ENCODE results near the gene PIM2.

The PIM2 gene

DNA sequence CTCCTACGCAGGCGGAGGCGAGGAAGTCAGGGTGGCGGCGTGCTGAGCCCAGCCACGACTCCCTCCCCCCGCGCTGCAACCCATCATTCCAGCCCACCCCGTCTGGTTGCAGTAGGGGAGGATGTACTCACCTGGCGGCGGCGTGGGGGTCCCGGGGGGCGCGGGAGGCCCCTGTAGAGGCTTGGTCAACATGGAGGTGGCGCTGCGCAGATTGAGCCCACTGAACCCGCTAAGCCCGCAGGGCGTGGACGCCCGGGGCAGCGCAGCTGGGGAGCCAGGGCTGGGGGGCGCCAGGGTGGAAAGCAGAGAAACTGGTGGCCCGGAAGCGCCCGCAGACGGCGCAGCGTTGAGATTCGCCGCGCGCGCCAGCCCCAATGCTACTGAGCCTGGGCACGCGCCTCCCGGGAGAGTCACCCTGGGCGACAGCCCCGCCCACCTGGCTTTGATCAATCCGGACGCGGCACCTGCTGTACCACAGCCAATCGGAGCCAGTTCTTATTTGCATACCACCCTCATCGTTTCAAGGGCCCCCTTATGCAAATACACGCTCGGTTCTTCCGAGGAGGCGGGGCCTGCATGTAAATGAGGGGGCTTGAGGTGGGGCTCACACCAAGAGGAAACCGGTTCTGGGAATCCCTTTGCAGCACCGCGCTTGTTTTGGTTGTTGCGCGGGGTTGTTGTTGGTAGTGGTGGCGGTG, at the start of gene PIM2:
TSS of gene PIM2 (minus strand) at position 382 of the 698 bp plus-strand sequence. CDS start at position 192, 190 bp downstream.
- DNase-seq = peak; percentile 86

- no peak for DNase-seq
Measured at GRCh38 chrX:48968377-48968776, 49.6 kb upstream of the PIM2 start.

GRCh38 chrX:48966796-48967579, 48.2 kb upstream of the PIM2 start:
- no peak for DNase-seq

- DNase-seq = no peak
Measured at GRCh38 chrX:48965959-48966358, 47.1 kb upstream of the PIM2 start.

DNA sequence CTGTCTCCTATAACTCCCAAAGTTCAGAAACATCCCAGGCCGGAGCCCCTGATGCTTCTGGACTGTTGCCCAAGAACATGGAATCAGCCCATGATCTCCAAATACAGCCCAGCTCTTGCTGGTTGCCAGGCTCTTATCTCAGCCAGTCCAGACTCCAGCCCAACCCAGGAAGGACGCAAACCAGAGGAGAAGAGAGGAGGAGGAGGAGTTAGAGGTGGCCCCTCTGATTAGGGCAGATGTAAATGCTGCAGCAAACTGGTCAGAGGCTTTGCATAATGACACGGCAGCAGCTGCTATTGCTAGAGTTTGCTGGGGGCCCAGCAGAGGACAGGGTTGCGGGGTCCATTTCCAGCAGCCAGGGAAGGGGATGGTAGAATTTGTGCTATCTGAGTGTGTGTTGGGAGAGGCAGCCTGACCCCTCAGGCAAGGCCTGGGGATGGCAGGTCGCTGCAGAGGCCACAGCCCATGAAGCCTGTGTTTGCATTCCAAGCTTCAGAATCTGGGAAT, 42.8 kb upstream of the PIM2 start:
- no peak for DNase-seq

- DNase-seq = no peak
Measured at GRCh38 chrX:48960291-48960690, 41.5 kb upstream of the PIM2 start.

DNA sequence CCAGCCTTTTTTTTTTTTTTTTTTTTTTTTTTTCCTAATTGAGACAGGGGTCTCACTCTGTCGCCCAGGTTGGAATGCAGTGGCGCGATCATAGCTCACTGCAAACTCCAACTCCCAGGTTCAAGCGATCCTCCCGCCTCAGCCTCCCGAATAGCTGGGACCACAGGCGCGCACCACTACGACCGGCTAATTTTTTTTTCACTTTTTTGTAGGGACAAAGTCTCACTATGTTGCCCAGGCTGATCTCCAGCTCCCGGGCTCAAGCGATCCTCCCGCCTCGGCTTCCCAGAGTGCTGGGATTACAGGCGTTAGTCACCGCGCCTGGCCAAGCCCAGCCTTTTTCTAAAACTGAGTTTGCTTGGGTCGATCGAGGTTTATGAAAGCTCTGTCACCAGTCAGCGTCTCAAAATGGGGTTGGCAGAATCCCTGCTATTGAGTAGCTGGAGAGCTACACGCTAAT, 39.8 kb upstream of the PIM2 start:
- no peak for DNase-seq

- peak; percentile 93 for DNase-seq
Measured at GRCh38 chrX:48957827-48958634, 39.2 kb upstream of the PIM2 start.

DNA sequence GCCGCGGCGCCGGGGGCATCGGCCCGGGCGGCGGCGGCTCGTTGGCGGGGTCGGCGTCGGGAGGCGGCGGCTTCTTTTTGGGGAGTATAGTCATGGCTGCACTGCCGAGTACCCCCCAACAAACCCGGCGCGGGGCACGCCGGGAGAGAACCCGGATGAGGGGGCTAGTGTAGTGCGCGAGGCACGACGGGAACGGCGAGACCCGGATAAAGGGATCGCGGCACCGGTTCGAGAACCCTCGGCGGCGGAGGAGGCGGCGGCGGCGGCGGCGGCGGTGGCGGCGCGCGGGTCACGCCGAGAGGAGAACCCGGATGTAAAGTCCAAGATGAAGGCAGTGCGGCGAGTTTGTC, 38.6 kb upstream of the PIM2 start, which contains the start of gene OTUD5:
TSS of gene OTUD5 (minus strand) at position 131 of the 350 bp plus-strand sequence. CDS start at position 94, 37 bp downstream.
- DNase-seq = peak; percentile 67

- DNase-seq = no peak
Measured at GRCh38 chrX:48956728-48957414, 38.0 kb upstream of the PIM2 start.

- DNase-seq = no peak
Measured at GRCh38 chrX:48948589-48948988, 29.8 kb upstream of the PIM2 start.

- peak; percentile 24 for DNase-seq
Measured at GRCh38 chrX:48945517-48946348, 26.9 kb upstream of the PIM2 start.

DNA sequence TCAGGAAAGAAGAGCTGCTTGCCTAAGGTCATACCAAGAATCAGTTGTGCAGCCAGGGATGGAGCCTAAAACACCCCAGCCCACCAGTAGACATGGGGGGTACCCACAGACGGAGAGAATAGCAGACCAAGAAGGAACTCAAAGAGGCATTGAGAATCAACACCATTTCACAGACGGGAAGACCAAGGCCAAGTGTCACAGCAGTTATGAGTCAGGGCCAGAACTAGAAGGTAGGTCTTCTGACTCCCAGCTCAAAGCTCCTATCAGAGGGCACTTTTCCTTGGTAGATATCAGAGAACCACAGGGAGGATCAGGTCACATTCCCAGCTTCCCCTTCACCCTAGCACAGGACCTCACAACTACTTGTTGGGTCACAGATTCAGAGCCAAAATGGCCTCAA, 24.1 kb upstream of the PIM2 start:
- no peak for DNase-seq

- DNase-seq = peak; percentile 32
Measured at GRCh38 chrX:48940404-48940955, 21.7 kb upstream of the PIM2 start.

DNA sequence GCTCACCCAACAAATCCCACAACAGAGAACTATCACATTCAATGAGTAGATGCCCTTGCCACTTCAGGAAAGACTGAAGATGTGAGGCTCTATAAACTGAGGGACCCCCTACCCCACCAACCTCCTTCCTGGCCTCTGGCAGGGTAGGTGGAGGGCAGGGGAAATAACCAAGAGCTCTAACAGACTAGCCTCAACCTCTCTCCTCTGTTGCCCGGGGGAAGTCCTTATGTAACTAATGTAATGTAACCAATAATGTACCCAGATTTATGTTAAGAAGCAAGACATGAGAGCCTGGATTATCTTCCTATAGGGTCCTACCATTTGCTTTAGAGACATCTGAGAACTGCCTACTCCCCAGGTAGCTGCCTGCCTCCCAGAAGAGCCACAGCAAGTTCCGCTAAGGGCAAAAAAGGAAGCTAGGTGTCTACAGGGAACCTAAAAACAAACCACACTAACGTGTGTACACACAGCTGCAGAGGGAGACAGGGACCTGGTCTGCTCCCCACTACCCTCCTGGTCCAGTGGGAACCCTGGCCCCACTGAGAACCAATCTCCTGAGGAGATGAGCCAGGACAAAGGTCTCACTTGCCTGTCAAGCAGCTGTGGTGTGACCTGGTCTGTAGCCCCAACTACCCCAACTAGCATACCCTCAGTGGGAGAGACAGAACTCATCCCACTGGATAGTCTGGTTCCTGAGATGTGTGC, 20.9 kb upstream of the PIM2 start:
- no peak for DNase-seq

- peak; percentile 21 for DNase-seq
Measured at GRCh38 chrX:48938721-48939425, 20.0 kb upstream of the PIM2 start.

DNA sequence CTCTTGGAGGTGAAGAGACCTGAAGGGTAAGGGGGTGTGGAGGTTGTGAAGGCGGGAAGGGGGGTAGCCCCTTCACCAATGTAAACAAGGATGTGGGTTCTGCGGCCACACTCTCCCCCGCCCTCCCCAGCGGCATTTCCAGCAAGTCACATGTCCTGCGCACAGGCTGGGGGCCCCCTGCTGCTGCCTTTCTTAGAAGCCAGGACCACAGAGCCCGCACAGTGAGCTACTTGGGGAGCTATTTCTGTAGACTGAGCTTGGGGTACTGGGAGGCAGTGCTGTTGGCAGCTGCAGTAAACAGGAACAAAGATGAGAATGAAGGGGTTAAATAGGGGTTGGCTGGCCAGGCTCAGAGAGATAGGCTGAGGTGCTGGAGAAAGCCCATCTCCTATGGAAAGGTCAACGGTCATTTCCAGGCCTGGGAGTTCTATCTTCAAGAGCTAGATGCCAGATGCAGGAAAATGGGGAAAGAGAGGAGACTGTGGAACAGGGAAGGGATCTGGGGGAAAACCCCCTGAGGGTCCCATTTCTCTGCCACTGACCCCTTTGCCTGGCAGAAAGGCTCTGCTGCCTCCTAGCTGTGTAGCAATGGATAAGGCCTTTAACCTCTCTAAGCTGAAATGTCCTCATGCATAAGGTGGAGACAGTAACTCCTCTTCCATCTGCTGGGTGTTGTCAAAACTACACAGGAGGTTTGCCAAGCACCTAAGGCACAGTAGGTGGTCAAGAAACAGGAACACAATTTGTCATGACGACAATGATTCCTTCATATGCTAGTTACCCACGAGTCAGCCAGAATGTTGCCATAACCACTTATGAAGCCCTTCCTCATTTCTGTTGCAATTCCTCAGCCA, 18.5 kb upstream of the PIM2 start:
- peak; percentile 80 for DNase-seq

DNA sequence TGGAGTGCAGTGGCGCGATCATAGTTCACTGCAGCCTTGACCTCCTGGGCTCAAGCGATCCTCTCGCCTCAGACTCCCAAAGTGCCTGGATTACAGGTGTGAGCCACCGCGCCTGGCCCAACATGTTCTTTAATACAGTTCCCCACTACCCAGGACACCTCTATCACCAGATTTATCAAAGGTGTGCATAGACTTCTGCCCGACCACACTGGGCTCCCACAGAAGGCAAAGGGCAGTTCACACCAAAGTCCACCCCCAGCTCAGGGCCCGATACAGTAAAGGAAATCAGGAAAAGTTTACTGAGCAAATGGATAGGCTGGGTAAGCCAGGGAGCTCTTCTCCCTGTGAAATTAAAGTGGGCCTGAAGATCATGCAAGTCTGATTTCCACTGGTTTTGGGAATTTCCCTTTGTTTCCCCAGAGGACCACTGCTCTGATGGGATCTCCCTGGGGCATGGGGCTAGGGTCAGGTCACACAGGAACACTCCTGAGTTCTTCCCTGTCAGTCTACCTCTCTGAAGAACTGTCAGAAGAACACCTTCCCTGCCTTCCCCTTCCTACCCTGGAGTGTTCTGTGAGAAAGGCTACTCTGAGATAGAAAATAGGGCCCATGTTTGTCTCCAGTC, 17.7 kb upstream of the PIM2 start:
- no peak for DNase-seq

DNA sequence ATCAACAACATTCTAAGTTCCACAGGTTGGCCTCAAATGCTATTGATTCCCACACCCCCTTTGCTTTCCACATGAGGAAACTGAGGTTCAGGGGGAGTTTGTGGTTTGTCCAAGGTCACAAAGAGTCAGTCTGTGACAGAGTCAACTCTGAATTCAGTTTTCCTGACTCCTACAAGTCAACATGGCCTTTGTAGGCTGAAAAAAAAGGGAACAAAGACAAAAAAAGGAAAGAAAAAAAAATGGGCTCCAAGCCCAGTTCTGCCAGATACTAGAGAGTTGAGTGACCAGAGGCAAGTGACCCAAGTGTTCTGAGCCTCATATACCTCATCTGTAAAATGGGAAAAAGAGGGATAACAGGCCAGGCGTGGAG, 16.5 kb upstream of the PIM2 start:
- no peak for DNase-seq

All from NK-92 treated with Interleukin-12 subunit alpha and Interleukin-12 subunit beta, amount 100 ng/mL, for 24 hours (cell line).